GM23338 (cell line): Measurements from ENCODE around the gene CCDC187. TPM values are rescaled to one million over a fixed set of nuclear protein-coding genes. Genes with fewer than 3 reads are reported as not detected.

ENCODE experiments used
- ATAC-seq: fragments of 200-7000 bp; cut with Tn5 transposase; 3 replicates; pipeline ENCODE4 v1.9.1; 2020
- DNase-seq: peaks from one replicate; pipeline ENCODE4 v3.0.0-alpha.2; 2015; ENCODE audit warnings: low spot score
- H2AFZ ChIP-seq: fragments of 200-600 bp; sonication (generic); 2 replicates; pipeline ENCODE4 v1.8.0; 2016; ENCODE audit warnings: antibody characterized with exemption, mild to moderate bottlenecking, moderate library complexity
- H3F3A ChIP-seq: fragments of 200-600 bp; sonication (generic); replicated peaks from 2 replicates; pipeline ENCODE4 v1.8.0; 2017; ENCODE audit warnings: antibody characterized with exemption, mixed run types, low read depth
- H3K27ac ChIP-seq: fragments of 200-600 bp; sonication (generic); 2 replicates; pipeline ENCODE4 v1.6.1; 2016; ENCODE audit warnings: low read depth
- H3K27me3 ChIP-seq: fragments of 200-600 bp; sonication (generic); 2 replicates; pipeline ENCODE4 v1.8.0; 2016; ENCODE audit warnings: mild to moderate bottlenecking, mixed run types, moderate library complexity; ENCODE audit not compliant: insufficient read depth
- H3K36me3 ChIP-seq: fragments of 200-600 bp; sonication (generic); 2 replicates; pipeline ENCODE4 v1.8.0; 2016; ENCODE audit warnings: mild to moderate bottlenecking; ENCODE audit not compliant: insufficient read depth
- H3K4me1 ChIP-seq: fragments of 200-600 bp; sonication (generic); 2 replicates; pipeline ENCODE4 v1.8.0; 2016; ENCODE audit warnings: mild to moderate bottlenecking, moderate library complexity; ENCODE audit not compliant: insufficient read depth
- H3K4me2 ChIP-seq: fragments of 200-600 bp; sonication (generic); 2 replicates; pipeline ENCODE4 v1.7.1; 2017; ENCODE audit warnings: mixed run types
- H3K4me3 ChIP-seq: fragments of 200-600 bp; sonication (generic); 2 replicates; pipeline ENCODE4 v1.6.1; 2016; ENCODE audit warnings: mixed run types
- H3K79me2 ChIP-seq: fragments of 200-600 bp; sonication (generic); replicated peaks from 2 replicates; pipeline ENCODE4 v1.8.0; 2017; ENCODE audit warnings: mild to moderate bottlenecking; ENCODE audit not compliant: insufficient read depth
- H3K9me2 ChIP-seq: fragments of 200-600 bp; sonication (generic); 2 replicates; pipeline ENCODE4 v1.8.0; 2017; ENCODE audit not compliant: insufficient read depth
- H4K20me1 ChIP-seq: fragments of 200-600 bp; sonication (generic); replicated peaks from 2 replicates; pipeline ENCODE4 v1.8.0; 2017; ENCODE audit warnings: mild to moderate bottlenecking; ENCODE audit not compliant: insufficient read depth
- H3K27ac Mint-ChIP-seq: 2 replicates; pipeline ENCODE4 v1.8.0; 2020; ENCODE audit warnings: inconsistent platforms, mild to moderate bottlenecking, moderate library complexity, mixed read lengths
- H3K27me3 Mint-ChIP-seq: 3 replicates; pipeline ENCODE4 v1.8.0; 2022; ENCODE audit warnings: low read depth, mild to moderate bottlenecking, moderate library complexity, mixed read lengths, inconsistent platforms; ENCODE audit not compliant: insufficient read depth, poor library complexity
- H3K36me3 Mint-ChIP-seq: 3 replicates; pipeline ENCODE4 v1.8.0; 2021; ENCODE audit warnings: low read depth, mild to moderate bottlenecking, inconsistent platforms, moderate library complexity, mixed read lengths
- H3K4me1 Mint-ChIP-seq: 3 replicates; pipeline ENCODE4 v1.8.0; 2020; ENCODE audit warnings: mild to moderate bottlenecking, inconsistent platforms, mixed read lengths
- H3K4me3 Mint-ChIP-seq: 3 replicates; pipeline ENCODE4 v1.8.0; 2021; ENCODE audit warnings: moderate library complexity, mild to moderate bottlenecking, inconsistent platforms, mixed read lengths
- H3K9me3 Mint-ChIP-seq: 3 replicates; pipeline ENCODE4 v1.8.0; 2020; ENCODE audit warnings: moderate library complexity, mild to moderate bottlenecking, inconsistent platforms, mixed read lengths
- CREB1 ChIP-seq: fragments of 250-450 bp; sonication (Bioruptor Pico); IDR thresholded peaks from 2 replicates; pipeline ENCODE4 v1.5.0; 2020; ENCODE audit warnings: low read depth, mild to moderate bottlenecking, moderate library complexity
- CTCF ChIP-seq, 2 experiments: fragments of 200-600 bp in 1 of 2; sonication (generic) in 1 of 2; conservative IDR thresholded peaks; 2 replicates each; pipeline versions ENCODE4 v1.5.1 to v1.6.1; 2016 to 2017; ENCODE audit warnings: antibody characterized with exemption in 2 of 2, low read depth in 2 of 2, mild to moderate bottlenecking in 2 of 2, moderate library complexity in 1 of 2
- ETS1 ChIP-seq: IDR thresholded peaks from 2 replicates; pipeline ENCODE4 v1.6.1; 2016; ENCODE audit warnings: antibody characterized with exemption
- EZH2 ChIP-seq: fragments of 200-600 bp; sonication (generic); IDR thresholded peaks from one replicate; pipeline ENCODE4 v1.8.0; 2017; ENCODE audit warnings: antibody characterized with exemption, mild to moderate bottlenecking, low read depth; ENCODE audit not compliant: unreplicated experiment
- POLR2AphosphoS5 ChIP-seq: IDR thresholded peaks from 2 replicates; pipeline ENCODE4 v1.6.1; 2016; ENCODE audit warnings: antibody characterized with exemption, low read depth
- REST ChIP-seq: IDR thresholded peaks from one replicate; pipeline ENCODE4 v1.6.1; 2018; ENCODE audit warnings: antibody characterized with exemption; ENCODE audit not compliant: unreplicated experiment
- STAT1 ChIP-seq: IDR thresholded peaks from one replicate; pipeline ENCODE4 v1.6.1; 2016; ENCODE audit warnings: antibody characterized with exemption; ENCODE audit not compliant: unreplicated experiment
- ZNF114 ChIP-seq: fragments of 250-450 bp; sonication (Bioruptor Pico); IDR thresholded peaks from 2 replicates; pipeline ENCODE4 v1.5.0; 2020; ENCODE audit warnings: mild to moderate bottlenecking, moderate library complexity
- ZNF331 ChIP-seq: fragments of 250-450 bp; sonication (Bioruptor Pico); IDR thresholded peaks from 2 replicates; pipeline ENCODE4 v1.5.0; 2020; ENCODE audit warnings: low read depth, mild to moderate bottlenecking, moderate library complexity
- ZNF462 ChIP-seq: fragments of 250-450 bp; sonication (Bioruptor Pico); IDR thresholded peaks from 2 replicates; pipeline ENCODE4 v1.5.0; 2020; ENCODE audit warnings: mild to moderate bottlenecking, moderate library complexity
- polyA plus RNA-seq: library from polyadenylated mRNA; unstranded; fragments of >200 nt; fragmentation: Nextera tagmentation; extraction: Ambion mirVana; gene quantifications from 2 replicates; pipeline ENCODE4 v1.2.1, GENCODE V29; 2016
- total RNA-seq: library from RNA; depleted of rRNA; stranded (reverse); fragments of >200 nt; shearing (Covaris generic); gene quantifications from 2 replicates; pipeline ENCODE4 v1.2.3, GENCODE V29; 2014

Gene CCDC187
- total and polyA plus RNA-seq, 2 experiments from 2014 or later: 0.14 TPM; not detected in 1

- Mint-ChIP-seq H3K27me3 (peaks cover 14% of the 10 kb centered on the region), H3K9me3 (no peaks in the 10 kb centered on the region; the same call in 1 of the 3 replicates), H3K27ac (no peak overlapping the region), H3K36me3 (no peaks in the 10 kb centered on the region), H3K4me3 (no peak overlapping the region), H3K4me1 (no peaks in the 10 kb centered on the region)
- Histone ChIP-seq H3K27ac (no peak overlapping the region), H2AFZ (no peak overlapping the region), H3F3A (no peaks in the 10 kb centered on the region), H3K79me2 (no peaks in the 10 kb centered on the region), H3K4me3 (no peak overlapping the region), H3K9me2 (no peaks in the 10 kb centered on the region), H3K27me3 (no peaks in the 10 kb centered on the region), H3K4me2 (no peak overlapping the region), H3K36me3 (no peaks in the 10 kb centered on the region), H3K4me1 (no peaks in the 10 kb centered on the region; the same call in 1 of the 2 replicates), H4K20me1 (no peaks in the 10 kb centered on the region)
- no peak for TF ChIP-seq CREB1
- no peak for TF ChIP-seq EZH2
- no peak for TF ChIP-seq ZNF114 (CRISPR knock-in tag)
- no peak for TF ChIP-seq POLR2AphosphoS5
- TF ChIP-seq STAT1: no peak
- TF ChIP-seq ZNF462 (CRISPR knock-in tag): no peak
- no peak for TF ChIP-seq CTCF (conservative IDR thresholded peaks at IDR 0.05; ENCODE audit: low read depth in 2 of 2)
- TF ChIP-seq REST: no peak
- no peak for TF ChIP-seq ETS1
- no peak for TF ChIP-seq ZNF331 (CRISPR knock-in tag)
- DNase-seq: no peak
- no peak for ATAC-seq
These were observed 47.4 kb upstream of the CCDC187 start for GRCh38 chr9:136351252-136351800.
